ENCODE measurements around the gene LEKR1. TPM values are rescaled to one million over a fixed set of nuclear protein-coding genes. Genes with fewer than 3 reads are reported as not detected.

The LEKR1 gene
- total RNA-seq, 2 experiments from 2014 or later: 0.16 TPM; not detected in 1

- H3K79me2 ChIP-seq (ENCODE audit: insufficient read depth, low read depth, low read length): no peaks in the 10 kb centered on the region
- no peak for TF ChIP-seq EZH2phosphoT487 (IDR thresholded peaks at IDR 0.05; ENCODE audit: borderline replicate concordance, low read depth, low read length)
- TF ChIP-seq, protein P1, sequence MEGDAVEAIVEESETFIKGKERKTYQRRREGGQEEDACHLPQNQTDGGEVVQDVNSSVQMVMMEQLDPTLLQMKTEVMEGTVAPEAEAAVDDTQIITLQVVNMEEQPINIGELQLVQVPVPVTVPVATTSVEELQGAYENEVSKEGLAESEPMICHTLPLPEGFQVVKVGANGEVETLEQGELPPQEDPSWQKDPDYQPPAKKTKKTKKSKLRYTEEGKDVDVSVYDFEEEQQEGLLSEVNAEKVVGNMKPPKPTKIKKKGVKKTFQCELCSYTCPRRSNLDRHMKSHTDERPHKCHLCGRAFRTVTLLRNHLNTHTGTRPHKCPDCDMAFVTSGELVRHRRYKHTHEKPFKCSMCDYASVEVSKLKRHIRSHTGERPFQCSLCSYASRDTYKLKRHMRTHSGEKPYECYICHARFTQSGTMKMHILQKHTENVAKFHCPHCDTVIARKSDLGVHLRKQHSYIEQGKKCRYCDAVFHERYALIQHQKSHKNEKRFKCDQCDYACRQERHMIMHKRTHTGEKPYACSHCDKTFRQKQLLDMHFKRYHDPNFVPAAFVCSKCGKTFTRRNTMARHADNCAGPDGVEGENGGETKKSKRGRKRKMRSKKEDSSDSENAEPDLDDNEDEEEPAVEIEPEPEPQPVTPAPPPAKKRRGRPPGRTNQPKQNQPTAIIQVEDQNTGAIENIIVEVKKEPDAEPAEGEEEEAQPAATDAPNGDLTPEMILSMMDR (conservative IDR thresholded peaks at IDR 0.05; ENCODE audit: low read length): no peak
- H3K27ac ChIP-seq (ENCODE audit: low read depth, low read length, poor library complexity, severe bottlenecking): no peak overlapping the region
- no peaks in the 10 kb centered on the region for H3K9me2 ChIP-seq (ENCODE audit: insufficient read depth, low read length)
- H3K4me2 ChIP-seq (ENCODE audit: low read length): no peak overlapping the region
- H3K4me3 ChIP-seq (ENCODE audit: low read depth, low read length, poor library complexity, severe bottlenecking): no peak overlapping the region
- no peaks in the 10 kb centered on the region for H3K4me1 ChIP-seq (ENCODE audit: insufficient read depth, low read length, poor library complexity, severe bottlenecking)
- no peaks in the 10 kb centered on the region for H3K9me3 ChIP-seq (ENCODE audit: low read length)
- intact Hi-C loops (cut with micrococcal nuclease; ENCODE audit: unreplicated experiment): no loop called here
- no peaks in the 10 kb centered on the region for H4K20me1 ChIP-seq (ENCODE audit: insufficient read depth, low read length)
- H2AFZ ChIP-seq (ENCODE audit: low read length): no peak overlapping the region
- POLR2A ChIA-PET: interaction anchor here (1.3 kb wide), 1 partner anchor 15 kb away, joined by 4 read pairs; no protein-coding TSS in a partner anchor
- DNase-seq (ENCODE audit: low spot score): no peak
- no TSS peak for BruUV-seq (replicated peaks)
- no peaks in the 10 kb centered on the region for H3K36me3 ChIP-seq (ENCODE audit: insufficient read depth, low read length)
- CTCF ChIA-PET (ENCODE audit: unreplicated experiment): no interaction called here
Measured at GRCh38 chr3:156792945-156793344, 33.2 kb upstream of the LEKR1 start.

DNA sequence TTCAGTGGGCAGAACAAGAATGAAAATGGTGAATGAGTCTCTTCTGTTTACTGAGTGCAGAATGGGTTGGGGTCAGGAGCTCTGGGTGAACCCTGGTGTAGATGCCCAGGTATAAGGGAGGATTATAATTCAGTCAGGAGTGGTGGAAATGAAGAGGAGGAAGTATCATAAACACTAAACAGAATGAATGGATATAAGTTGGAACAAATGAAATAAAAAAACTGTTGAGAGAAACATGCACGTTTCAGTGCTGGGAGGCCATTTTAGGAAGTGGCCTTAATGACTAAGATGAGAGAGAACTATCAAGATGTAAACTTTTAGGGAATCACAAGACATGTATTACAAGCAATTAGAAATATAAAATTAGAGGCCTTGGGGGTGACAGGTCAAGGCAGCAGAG lies 32.8 kb upstream of the LEKR1 start:
- Histone ChIP-seq H3K79me2 (ENCODE audit: insufficient read depth, low read depth, low read length) (no peaks in the 10 kb centered on the region), H2AFZ (ENCODE audit: low read length) (no peak overlapping the region), H3K27ac (ENCODE audit: low read depth, low read length, poor library complexity, severe bottlenecking) (no peak overlapping the region), H3K36me3 (ENCODE audit: insufficient read depth, low read length) (no peaks in the 10 kb centered on the region), H3K9me2 (ENCODE audit: insufficient read depth, low read length) (no peaks in the 10 kb centered on the region), H3K9me3 (ENCODE audit: low read length) (no peaks in the 10 kb centered on the region), H3K4me3 (ENCODE audit: low read depth, low read length, poor library complexity, severe bottlenecking) (no peak overlapping the region), H4K20me1 (ENCODE audit: insufficient read depth, low read length) (no peaks in the 10 kb centered on the region), H3K4me2 (ENCODE audit: low read length) (no peak overlapping the region), H3K4me1 (ENCODE audit: insufficient read depth, low read length, poor library complexity, severe bottlenecking) (no peaks in the 10 kb centered on the region)
- CTCF ChIA-PET (ENCODE audit: unreplicated experiment): no interaction called here
- POLR2A ChIA-PET: interaction anchor here (1.3 kb wide), 1 partner anchor 14 kb away, joined by 4 read pairs; no protein-coding TSS in a partner anchor
- no TSS peak for BruUV-seq (replicated peaks)
- no peak for DNase-seq (ENCODE audit: low spot score)
- intact Hi-C loops (cut with micrococcal nuclease; ENCODE audit: unreplicated experiment): no loop called here
- no peak for TF ChIP-seq EZH2phosphoT487 (IDR thresholded peaks at IDR 0.05; ENCODE audit: borderline replicate concordance, low read depth, low read length)
- TF ChIP-seq, protein P1 (conservative IDR thresholded peaks at IDR 0.05; ENCODE audit: low read length): no peak

GRCh38 chr3:156793851-156794250 lies 32.3 kb upstream of the LEKR1 start:
- CTCF ChIA-PET (ENCODE audit: unreplicated experiment): no interaction called here
- no peak overlapping the region for H3K4me2 ChIP-seq (ENCODE audit: low read length)

More at GRCh38 chr3:156793851-156794250, 32.3 kb upstream of the LEKR1 start:
- Histone ChIP-seq H2AFZ (ENCODE audit: low read length) (no peak overlapping the region), H3K36me3 (ENCODE audit: insufficient read depth, low read length) (no peaks in the 10 kb centered on the region), H3K4me1 (ENCODE audit: insufficient read depth, low read length, poor library complexity, severe bottlenecking) (no peaks in the 10 kb centered on the region), H4K20me1 (ENCODE audit: insufficient read depth, low read length) (no peaks in the 10 kb centered on the region), H3K4me3 (ENCODE audit: low read depth, low read length, poor library complexity, severe bottlenecking) (no peak overlapping the region), H3K79me2 (ENCODE audit: insufficient read depth, low read depth, low read length) (no peaks in the 10 kb centered on the region), H3K9me2 (ENCODE audit: insufficient read depth, low read length) (no peaks in the 10 kb centered on the region), H3K27ac (ENCODE audit: low read depth, low read length, poor library complexity, severe bottlenecking) (no peak overlapping the region), H3K9me3 (ENCODE audit: low read length) (no peaks in the 10 kb centered on the region)
- TF ChIP-seq EZH2phosphoT487 (IDR thresholded peaks at IDR 0.05; ENCODE audit: borderline replicate concordance, low read depth, low read length): no peak
- TF ChIP-seq, protein P1 (conservative IDR thresholded peaks at IDR 0.05; ENCODE audit: low read length): no peak
- intact Hi-C loops (cut with micrococcal nuclease; ENCODE audit: unreplicated experiment): no loop called here
- POLR2A ChIA-PET: interaction anchor here (0.7 to 1.3 kb wide), 2 partner anchors 14 to 52 kb away, joined by 3 to 4 read pairs; no protein-coding TSS in a partner anchor
- no TSS peak for BruUV-seq (replicated peaks)
- no peak for DNase-seq (ENCODE audit: low spot score)

Measured in OCI-LY7 (cell line).